Bronchial epithelial cell (primary cell): ENCODE data around the gene LRP4. TPM values are rescaled to one million over a fixed set of nuclear protein-coding genes. Genes with fewer than 3 reads are reported as not detected.

Source experiments
- DNase-seq: peaks from one replicate; pipeline ENCODE4 v3.0.0-alpha.2; 2010; ENCODE audit warnings: low read depth
- FAIRE-seq: peaks from 2 replicates; lab custom pipeline; 2011; peaks lifted over from hg19 to GRCh38; lab: Jason Lieb, UNC
- H3K27me3 ChIP-seq: 2 replicates; pipeline ENCODE4 v1.5.1; 2011; ENCODE audit warnings: low read length; ENCODE audit not compliant: control insufficient read depth, insufficient read depth
- H3K36me3 ChIP-seq: 2 replicates; pipeline ENCODE4 v1.5.1; 2011; ENCODE audit warnings: low read length; ENCODE audit not compliant: control insufficient read depth, insufficient read depth
- H3K4me3 ChIP-seq: 2 replicates; pipeline ENCODE4 v1.5.1; 2011; ENCODE audit warnings: mild to moderate bottlenecking, low read depth, low read length, control low read depth
- CTCF ChIP-seq: IDR thresholded peaks from 2 replicates; pipeline ENCODE4 v1.5.1; 2011; ENCODE audit warnings: mild to moderate bottlenecking, moderate library complexity, low read length, control low read depth, inconsistent platforms; ENCODE audit not compliant: insufficient read depth, severe bottlenecking
- total RNA-seq: library from RNA; depleted of rRNA; stranded (reverse); fragments of >200 nt; gene quantifications from 2 replicates; pipeline ENCODE4 v1.2.1, GENCODE V29; 2014

Gene LRP4
- total RNA-seq, 1 donor from 2014 or later, result 5.0 TPM

- no peak overlapping the region for H3K4me3 ChIP-seq
- DNase-seq, result peak; percentile 64
- H3K27me3 ChIP-seq, result no peaks in the 10 kb centered on the region
- peak; percentile 7 for FAIRE-seq
- TF ChIP-seq CTCF, result peak; percentile 83
- peaks cover 1% of the 10 kb centered on the region for H3K36me3 ChIP-seq
These were observed 28.5 kb downstream of the LRP4 start for GRCh38 chr11:46889689-46890475.

GRCh38 chr11:46889251-46889650 is 29.1 kb downstream of the LRP4 start:
- H3K27me3 ChIP-seq, result no peaks in the 10 kb centered on the region
- no peak for FAIRE-seq
- no peak overlapping the region for H3K4me3 ChIP-seq
- TF ChIP-seq CTCF, result no peak
- no peak for DNase-seq
- peaks cover 1% of the 10 kb centered on the region for H3K36me3 ChIP-seq

- Histone ChIP-seq H3K36me3 (peaks cover 1% of the 10 kb centered on the region), H3K4me3 (no peak overlapping the region), H3K27me3 (no peaks in the 10 kb centered on the region)
- no peak for FAIRE-seq
- TF ChIP-seq CTCF, result no peak
- no peak for DNase-seq
These were observed 29.7 kb downstream of the LRP4 start for GRCh38 chr11:46888636-46889035.

- no peak for FAIRE-seq
These were observed 32.1 kb downstream of the LRP4 start for GRCh38 chr11:46886211-46886610.

GRCh38 chr11:46879056-46879585 is 39.2 kb downstream of the LRP4 start:
- DNase-seq, result no peak
- H3K36me3 ChIP-seq, result peaks cover 6% of the 10 kb centered on the region
- TF ChIP-seq CTCF, result no peak
- no peak overlapping the region for H3K4me3 ChIP-seq
- no peaks in the 10 kb centered on the region for H3K27me3 ChIP-seq
- no peak for FAIRE-seq

More at GRCh38 chr11:46886211-46886610, 32.1 kb downstream of the LRP4 start:
- TF ChIP-seq CTCF, result no peak
- DNase-seq, result no peak
- H3K36me3 ChIP-seq, result peaks cover 1% of the 10 kb centered on the region
- H3K27me3 ChIP-seq, result no peaks in the 10 kb centered on the region
- no peak overlapping the region for H3K4me3 ChIP-seq
